ENCODE data around the gene SCAF11. TPM values are rescaled to one million over a fixed set of nuclear protein-coding genes. Genes with fewer than 3 reads are reported as not detected.

The SCAF11 gene
- total RNA-seq, 4 donors from 2014 or later, result 152 to 294 (median 173) TPM

GRCh38 chr12:45959025-45959424 is 31.3 kb downstream of the SCAF11 start:
- Histone ChIP-seq H3K4me1 (no peaks in the 10 kb centered on the region), H3K27ac (no peak overlapping the region), H3K36me3 (no peaks in the 10 kb centered on the region), H3K4me3 (replicated peaks in 1 of 3) (no peak overlapping the region), H3K9me3 (no peaks in the 10 kb centered on the region), H3K27me3 (no peaks in the 10 kb centered on the region)
- no peak for DNase-seq
- TF ChIP-seq POLR2A (IDR thresholded peaks at IDR 0.05), result no peak
- TF ChIP-seq CTCF (IDR thresholded peaks at IDR 0.05), result no peak
- intact Hi-C loops (cut with DNase I), result no loop called here
- 90 to 93% methylated on average over 5 of the region's 5 CpGs for WGBS, 2 donors

GRCh38 chr12:45948546-45948945 is 41.8 kb downstream of the SCAF11 start:
- no peaks in the 10 kb centered on the region for H3K27me3 ChIP-seq
- no peak overlapping the region for H3K27ac ChIP-seq
- no peak overlapping the region for H3K4me3 ChIP-seq (replicated peaks in 1 of 3)
- no peak for TF ChIP-seq POLR2A (IDR thresholded peaks at IDR 0.05)
- TF ChIP-seq CTCF (IDR thresholded peaks at IDR 0.05), result no peak
- DNase-seq, result no peak
- peaks cover 6 to 14% of the 10 kb centered on the region in 2 donors for H3K36me3 ChIP-seq
- no peaks in the 10 kb centered on the region for H3K4me1 ChIP-seq
- no peaks in the 10 kb centered on the region for H3K9me3 ChIP-seq
- intact Hi-C loops (cut with DNase I), result no loop called here

GRCh38 chr12:45946435-45946834 is 43.9 kb downstream of the SCAF11 start:
- no peak for TF ChIP-seq CTCF (IDR thresholded peaks at IDR 0.05)
- TF ChIP-seq POLR2A (IDR thresholded peaks at IDR 0.05), result no peak
- WGBS, 2 donors, result 96 to 98% methylated on average over 1 of the region's 1 CpG
- intact Hi-C loops (cut with DNase I), result no loop called here
- no peaks in the 10 kb centered on the region for H3K9me3 ChIP-seq
- no peak overlapping the region for H3K27ac ChIP-seq
- DNase-seq, result no peak
- no peaks in the 10 kb centered on the region for H3K27me3 ChIP-seq
- H3K4me3 ChIP-seq (replicated peaks in 1 of 3), result no peak overlapping the region
- H3K36me3 ChIP-seq, result peaks cover 6 to 14% of the 10 kb centered on the region in 2 donors
- no peaks in the 10 kb centered on the region for H3K4me1 ChIP-seq

DNA sequence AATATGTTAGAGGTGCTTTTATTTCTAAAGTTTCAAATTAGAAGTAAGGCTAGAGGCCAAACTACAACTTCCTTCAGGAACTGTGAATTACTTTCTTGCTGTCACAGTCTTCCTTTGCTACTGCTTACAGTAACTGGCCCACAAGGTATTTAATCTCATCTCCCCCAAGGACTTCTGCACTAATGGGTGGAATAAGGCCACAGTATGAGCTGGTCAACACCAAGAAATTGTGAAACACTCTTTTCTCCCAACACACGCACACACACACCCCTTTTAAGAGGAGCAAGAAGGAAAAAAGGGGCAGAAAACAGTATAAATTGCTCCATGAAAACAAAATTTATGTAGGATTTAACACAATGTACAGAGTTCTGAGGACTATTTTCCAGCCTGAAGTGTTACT is 45.6 kb downstream of the SCAF11 start:
- intact Hi-C loops (cut with DNase I), result no loop called here
- no peak for DNase-seq
- Histone ChIP-seq H3K4me1 (no peaks in the 10 kb centered on the region), H3K27me3 (no peaks in the 10 kb centered on the region), H3K4me3 (replicated peaks in 1 of 3) (no peak overlapping the region), H3K9me3 (no peaks in the 10 kb centered on the region), H3K27ac (no peak overlapping the region), H3K36me3 (peaks cover 6 to 14% of the 10 kb centered on the region in 2 donors)
- 87 to 100% methylated on average over 1 of the region's 1 CpG for WGBS, 2 donors
- TF ChIP-seq CTCF (IDR thresholded peaks at IDR 0.05) (no peak), POLR2A (IDR thresholded peaks at IDR 0.05) (no peak)

DNA sequence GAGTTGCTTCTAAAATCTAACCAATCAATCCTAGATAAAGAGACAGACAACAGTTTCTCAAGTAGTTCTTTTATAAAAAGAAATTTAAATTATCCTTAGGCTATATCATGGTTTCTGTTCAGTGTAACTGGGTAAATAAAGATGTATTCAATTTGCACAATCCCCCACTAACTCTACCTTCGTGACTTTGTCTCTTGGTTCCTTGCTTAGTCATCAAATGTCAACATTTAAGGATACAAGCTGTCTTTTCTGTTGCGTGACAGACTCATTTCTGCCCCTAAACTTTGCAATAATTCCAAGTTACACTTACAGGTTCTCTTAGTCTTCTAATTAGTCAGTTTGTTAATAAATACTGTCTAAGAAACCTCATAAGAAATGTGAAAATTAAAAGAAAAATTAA is 50.6 kb downstream of the SCAF11 start:
- DNase-seq, result no peak
- peaks cover 0 to 1% of the 10 kb centered on the region in 2 donors for H3K36me3 ChIP-seq
- H3K4me1 ChIP-seq, result no peaks in the 10 kb centered on the region
- TF ChIP-seq POLR2A (IDR thresholded peaks at IDR 0.05), result no peak
- no peak for TF ChIP-seq CTCF (IDR thresholded peaks at IDR 0.05)
- no peaks in the 10 kb centered on the region for H3K27me3 ChIP-seq
- intact Hi-C loops (cut with DNase I), result no loop called here
- H3K27ac ChIP-seq, result no peak overlapping the region
- WGBS, 2 donors, result 97 to 98% methylated on average over 2 of the region's 2 CpGs
- no peaks in the 10 kb centered on the region for H3K9me3 ChIP-seq
- H3K4me3 ChIP-seq (replicated peaks in 1 of 3), result no peak overlapping the region
